SIG-M5 treated with dmso at 0.1 percent for 504 hours (cell line): Measurements from ENCODE around the gene CDK5RAP3.

Source experiments
- DNase-seq: peaks from one replicate; lab custom pipeline; 2025; ENCODE audit not compliant: unreplicated experiment; lab: John Stamatoyannopoulos, UW

Gene CDK5RAP3

DNA sequence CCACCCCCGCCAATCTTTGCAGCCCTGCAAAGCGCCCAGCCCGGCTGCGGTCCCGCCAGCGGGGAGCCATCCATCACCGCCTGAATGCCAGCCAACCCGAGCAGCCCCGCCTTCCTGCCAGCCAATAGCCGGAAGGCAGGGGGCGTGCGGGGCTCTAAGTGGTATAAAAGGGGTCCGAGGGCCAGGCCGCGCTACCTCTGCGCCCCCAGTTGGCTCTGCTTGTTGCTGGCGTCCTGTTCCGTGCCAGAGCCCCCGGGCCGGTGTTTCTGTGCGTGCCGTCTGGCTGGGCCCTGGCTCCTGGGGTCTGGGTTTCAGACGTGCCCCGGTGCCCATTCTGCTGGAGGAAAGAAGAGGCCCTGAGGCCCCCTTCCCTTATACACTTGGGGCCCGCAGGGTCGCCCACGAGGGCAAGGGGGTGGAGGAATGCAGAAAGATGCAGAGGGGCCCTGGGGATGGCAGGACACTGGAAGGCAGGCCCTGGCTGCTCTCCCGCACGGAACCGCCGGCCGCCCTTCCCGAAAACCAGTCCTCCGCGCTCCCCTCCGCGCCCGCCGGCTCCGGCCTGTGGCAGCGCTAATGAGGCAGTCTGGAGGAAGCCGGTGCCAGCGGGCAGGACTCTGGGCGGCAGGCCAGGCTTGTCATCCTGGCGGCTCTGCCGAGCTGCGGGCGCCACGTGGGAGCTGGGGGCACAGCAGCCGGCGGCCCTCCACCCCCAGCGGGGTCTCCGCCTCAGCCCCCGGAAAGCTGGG, 52.7 kb downstream of the CDK5RAP3 start:
- DNase-seq = peak; percentile 60

DNA sequence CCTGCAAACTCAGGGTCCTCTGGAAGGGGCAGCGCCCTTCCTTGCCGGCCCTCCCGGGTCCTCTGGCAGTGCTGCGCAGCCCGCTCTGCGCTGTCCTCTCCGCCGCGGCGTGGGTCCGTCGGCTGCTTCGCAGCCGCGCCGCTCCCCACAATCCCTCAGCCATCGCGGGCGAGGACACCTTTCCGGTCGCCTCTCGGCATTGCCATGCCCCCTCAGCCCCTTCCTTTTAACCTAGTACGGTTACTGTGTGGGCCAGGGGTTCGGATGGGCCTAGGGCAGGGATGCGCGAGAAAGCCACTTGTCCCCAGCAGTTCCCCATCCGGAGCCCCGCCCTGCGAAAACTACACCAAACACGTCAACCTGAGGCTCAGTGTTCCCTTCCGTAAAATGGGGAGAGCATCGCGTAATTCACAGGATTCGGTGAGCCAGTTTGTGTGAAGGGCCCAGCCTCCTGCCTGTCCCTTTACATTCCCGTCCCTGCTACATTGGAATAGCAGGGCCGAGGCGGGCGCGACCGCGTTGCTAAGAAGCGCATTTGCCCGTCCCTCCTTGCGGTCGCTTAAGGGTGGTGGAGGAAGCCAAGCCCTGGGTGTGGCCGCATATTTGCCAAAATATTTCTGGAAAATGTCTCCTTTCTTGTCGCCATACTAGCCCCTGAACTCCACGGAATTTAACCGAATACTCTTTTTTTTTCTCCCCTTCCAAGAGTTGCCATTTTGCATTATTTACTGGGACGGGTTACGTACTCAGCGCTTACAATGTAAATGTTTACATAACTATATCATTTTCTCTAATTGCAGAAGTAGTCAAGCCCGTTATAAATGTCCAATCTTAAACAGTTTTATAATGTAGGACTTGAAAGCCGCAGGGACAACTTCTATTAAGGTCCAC, 53.5 kb downstream of the CDK5RAP3 start:
- peak; percentile 63 for DNase-seq

DNA sequence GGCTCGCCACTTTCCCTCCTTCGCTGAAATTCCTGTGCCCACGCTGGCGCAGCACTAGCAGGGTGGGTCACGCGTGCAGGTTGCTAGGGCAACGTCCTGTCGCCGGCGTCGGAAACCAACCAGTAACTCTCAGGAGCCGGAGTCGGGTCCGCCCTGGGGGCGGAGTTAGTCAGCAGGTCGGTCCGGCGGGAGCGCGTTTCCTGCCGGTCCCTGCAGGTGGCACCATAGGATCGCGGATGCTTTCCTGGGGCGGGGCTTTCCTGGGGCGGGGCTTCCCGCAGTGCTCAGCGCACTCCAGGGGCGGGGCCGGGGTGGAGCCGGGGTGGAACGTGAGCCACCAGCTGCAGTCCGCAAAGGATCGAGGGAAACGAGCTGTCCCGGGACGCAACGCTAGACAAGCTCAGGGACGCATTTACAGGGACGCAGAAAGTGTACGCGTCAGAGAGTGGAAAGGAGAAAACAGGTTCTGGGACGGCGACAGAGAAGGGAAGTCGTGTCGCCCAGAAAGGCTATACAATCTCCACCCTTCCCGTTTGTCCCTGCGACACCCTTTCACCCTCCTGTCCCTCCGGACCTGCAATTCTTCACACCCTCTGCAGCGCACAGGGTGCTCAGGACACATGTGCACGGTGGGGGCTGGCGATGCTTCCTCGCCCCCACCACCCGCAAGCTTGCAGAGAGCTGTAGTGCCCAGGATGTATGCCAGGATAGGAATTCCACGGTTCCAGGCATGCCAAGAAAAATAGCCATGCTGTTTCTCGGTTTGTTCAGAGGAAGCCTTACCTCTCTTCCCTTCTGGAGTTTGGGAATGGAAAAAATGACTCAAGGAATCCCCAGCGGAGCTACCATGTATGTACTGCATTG, 54.4 kb downstream of the CDK5RAP3 start:
- DNase-seq = peak; percentile 98

DNA sequence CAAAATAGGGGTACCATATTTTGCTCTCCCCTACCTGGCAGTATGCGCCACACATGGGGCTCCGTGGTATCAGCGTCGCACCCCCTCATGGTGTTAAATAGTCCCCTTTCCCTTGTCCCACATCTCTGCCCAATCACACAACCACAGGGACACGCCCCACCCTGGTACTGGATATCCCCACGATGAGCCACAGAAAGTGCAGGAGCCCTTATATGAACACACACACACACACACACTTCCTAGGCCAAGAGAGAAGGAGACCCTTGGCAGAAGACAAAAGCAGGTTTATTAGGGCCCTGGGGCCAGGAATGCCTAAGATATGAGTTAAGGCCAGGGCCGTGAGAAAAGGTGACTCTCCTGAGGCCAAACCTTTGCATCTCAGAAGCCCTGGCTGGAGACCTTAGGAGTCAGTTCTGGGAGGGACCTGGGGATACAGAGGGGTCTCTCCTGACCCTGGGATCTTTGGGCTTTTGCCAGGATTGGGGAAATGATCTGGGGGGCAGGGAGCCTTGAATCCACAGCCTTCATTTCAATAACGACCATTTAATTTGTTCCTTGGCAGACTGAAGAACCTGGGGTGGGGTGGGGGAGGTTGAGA, 55.1 kb downstream of the CDK5RAP3 start:
- DNase-seq = no peak

DNA sequence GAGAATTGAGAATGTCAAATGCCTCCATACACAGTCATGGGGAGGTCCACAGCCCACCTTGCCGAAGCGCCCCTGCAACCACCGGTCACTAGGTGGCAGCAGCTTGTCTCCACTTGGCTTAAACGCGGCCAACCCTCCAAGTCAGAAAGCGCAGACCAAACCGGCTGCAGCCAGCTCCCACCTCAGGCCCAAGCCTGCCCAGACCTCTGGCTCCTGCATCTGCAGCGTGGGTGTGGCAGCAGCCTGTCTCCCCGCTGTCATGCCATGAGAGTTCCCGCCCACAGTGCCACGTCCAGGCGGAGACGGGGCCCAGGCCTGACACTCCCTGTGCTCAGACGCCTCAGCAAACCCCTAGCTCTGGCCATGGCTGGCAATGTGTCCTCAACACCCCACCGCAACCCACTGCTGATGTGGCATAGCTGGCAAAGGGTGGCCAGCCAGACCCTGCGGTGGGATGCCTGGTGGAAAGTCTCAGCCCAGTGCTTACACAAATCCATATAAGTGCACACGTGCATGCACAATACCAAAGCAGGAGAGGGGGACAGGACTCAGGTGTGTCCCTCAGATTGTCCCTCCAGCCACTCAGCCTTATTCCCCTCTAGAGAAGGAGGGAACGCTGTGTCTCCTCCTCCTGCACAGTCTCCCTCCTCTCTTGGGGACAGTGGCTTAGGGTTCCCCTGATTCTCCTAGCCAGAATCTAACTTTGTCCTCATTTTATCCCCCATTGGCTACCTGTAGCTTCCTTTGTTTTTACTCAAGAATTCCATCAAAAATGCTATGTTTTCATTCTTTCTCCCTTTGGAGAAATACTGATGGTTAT, 55.8 kb downstream of the CDK5RAP3 start:
- peak; percentile 88 for DNase-seq

DNA sequence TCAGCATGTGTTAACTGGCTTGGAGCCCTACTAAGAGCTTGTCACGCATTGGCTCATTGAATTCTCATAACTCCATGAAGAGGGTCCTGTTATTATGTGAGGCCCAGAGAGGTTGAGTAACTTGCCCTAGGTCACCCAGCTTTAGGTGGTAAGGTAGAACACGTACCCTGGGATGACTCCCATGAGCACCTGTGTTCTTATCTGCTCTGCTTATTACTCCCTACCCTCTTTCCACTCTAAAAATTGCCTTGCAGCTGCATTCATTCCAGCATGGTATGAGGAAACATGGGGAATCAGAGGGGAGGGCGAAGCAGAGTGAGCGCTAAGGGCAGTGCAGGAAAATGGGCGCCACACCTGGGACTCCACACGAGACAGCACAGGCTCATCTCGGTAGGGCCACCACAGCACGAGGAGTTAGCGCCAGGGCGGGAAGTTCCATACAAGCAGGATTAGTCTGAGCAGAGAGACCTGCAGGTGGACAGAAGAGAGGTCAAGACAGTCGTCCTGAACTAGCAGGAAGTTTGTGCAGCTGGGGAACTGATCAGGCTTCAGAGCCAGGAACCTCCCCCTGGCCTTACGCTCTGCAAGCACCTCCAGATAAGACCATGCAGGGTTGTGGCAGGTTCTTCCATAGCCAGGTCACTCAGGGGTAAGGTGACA, 56.5 kb downstream of the CDK5RAP3 start:
- no peak for DNase-seq

DNA sequence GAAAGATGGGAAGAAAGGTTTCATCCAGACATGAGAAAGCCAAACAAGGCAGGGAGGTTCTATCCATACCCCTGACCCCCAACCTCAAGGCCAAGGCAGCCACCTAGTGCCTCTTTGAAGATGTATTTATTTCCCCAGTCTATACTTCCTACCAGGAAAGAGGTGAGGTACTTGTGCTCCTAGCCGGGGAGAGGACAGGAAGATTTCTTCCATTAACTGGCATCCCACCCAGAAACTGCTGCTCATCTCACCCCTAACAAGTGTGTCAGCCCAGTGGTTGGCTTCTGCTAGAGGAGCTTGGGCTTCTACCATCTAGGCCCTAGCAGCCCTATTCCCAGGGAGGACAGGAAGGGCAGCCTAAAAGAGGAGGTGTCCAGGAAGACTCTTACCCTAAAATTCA, 57.8 kb downstream of the CDK5RAP3 start:
- DNase-seq = no peak

DNA sequence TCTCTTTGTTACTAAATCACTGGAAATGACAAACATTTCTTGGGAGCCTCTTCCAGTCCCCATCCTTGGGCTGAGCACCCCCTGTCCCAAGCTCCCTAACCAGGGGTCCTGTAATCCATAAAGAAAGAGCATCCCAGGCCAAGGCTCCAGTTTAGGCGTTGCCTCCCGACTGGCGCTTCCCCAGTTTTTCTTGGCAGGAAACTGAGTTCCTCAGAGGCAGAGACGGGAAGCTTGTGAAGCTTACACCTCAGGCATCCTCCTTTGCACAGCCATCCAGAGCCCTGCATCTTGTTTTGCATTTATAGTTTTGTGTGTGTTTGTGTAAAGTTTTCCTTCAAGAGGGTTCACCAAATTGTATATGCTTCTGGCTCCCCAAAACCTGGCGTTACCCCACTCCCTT, 59.6 kb downstream of the CDK5RAP3 start:
- DNase-seq = no peak
